Activated gamma-delta T cell treated with Interleukin-2 at 50 U/mL for 16 hours (primary cell): ENCODE results near the gene TRIM6.
A peak's percentile ranks its signal among the peaks of the same experiment; 100 is the strongest.
"Not testable (repeated sequence)": the region's sequence is repeated elsewhere in the genome, so short reads cannot be mapped to it uniquely, and the experiment has no call there.

Experiments
- DNase-seq: peaks from one replicate; pipeline ENCODE4 v3.0.0-alpha.2; 2020

TRIM6 gene, protein sequence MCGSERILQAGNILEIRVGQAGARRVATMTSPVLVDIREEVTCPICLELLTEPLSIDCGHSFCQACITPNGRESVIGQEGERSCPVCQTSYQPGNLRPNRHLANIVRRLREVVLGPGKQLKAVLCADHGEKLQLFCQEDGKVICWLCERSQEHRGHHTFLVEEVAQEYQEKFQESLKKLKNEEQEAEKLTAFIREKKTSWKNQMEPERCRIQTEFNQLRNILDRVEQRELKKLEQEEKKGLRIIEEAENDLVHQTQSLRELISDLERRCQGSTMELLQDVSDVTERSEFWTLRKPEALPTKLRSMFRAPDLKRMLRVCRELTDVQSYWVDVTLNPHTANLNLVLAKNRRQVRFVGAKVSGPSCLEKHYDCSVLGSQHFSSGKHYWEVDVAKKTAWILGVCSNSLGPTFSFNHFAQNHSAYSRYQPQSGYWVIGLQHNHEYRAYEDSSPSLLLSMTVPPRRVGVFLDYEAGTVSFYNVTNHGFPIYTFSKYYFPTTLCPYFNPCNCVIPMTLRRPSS

DNA sequence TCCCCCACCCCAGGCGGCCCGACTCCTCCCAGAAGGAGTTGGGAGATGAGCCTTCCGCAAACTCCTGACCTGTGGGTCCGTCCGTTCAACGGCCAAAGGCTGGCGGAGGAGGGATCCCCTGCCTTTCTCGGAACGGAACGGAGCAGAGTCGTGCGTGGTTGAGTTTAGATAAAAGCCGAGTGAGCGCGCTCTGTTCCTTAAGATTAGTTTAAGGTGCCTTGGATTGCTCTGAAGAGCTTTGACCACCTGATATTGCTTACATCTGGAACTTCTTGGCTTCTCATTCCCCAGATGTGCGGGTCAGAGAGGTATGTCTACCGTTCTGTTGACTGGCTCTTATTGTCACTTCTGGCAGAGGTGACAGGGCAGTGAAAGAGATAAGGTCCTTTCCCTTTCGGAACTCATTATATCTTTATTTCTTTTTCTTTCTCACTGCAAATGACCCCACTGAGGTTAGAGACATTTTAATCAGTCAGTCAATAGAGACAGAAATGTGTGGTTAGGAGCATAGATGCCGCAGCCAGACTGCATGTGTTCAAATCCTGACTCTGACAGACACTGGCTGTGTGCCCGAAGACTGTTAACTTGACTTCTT, at the start of gene TRIM6:
TRIM6 (plus strand) TSS at position 31 of the 595 bp plus-strand sequence; CDS start at position 292, 261 bp downstream.
- no peak for DNase-seq

DNA sequence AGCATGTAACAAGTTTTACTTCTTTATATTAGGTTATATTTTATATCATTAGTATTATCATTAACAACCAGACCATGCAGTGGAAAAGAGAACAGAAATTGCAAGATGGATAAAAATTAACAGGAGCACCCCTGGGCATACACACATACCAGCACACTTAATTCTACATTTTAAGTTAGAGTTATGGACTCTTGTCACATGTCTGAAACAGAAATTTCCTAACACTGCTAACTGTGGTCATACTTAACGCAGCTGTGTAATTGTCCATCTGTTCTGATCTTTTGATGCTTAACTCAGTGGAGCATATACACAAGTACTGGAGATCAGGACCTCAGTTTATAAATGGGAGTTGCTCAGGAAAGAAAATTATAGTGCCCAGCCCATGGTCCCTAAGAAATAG, 48.5 kb upstream of the TRIM6 start:
- DNase-seq = no peak

DNA sequence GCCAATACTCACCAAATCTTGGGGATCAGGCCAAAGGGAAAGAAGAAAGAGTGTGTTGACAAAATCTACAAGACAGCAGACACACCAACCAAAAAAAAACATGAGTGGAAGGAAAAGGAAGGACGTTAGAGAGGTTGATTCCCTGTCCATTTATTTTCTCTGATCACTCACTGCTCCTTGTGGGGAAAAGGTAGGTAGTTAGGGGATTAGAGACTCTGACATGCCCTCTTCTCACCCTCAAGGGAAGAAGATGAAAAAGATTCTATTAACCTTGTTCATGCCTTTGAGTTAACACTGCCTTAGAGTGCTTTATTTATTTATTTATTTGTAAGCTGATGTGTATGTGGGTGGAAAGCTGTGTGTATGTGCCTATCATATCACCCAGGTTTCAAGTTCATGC, 48.0 kb upstream of the TRIM6 start, which contains the start of gene OR52H1:
OR52H1 (minus strand) TSS at position 101 of the 400 bp plus-strand sequence. CDS start 3,035 bp downstream, outside the sequence.
- no peak for DNase-seq

DNA sequence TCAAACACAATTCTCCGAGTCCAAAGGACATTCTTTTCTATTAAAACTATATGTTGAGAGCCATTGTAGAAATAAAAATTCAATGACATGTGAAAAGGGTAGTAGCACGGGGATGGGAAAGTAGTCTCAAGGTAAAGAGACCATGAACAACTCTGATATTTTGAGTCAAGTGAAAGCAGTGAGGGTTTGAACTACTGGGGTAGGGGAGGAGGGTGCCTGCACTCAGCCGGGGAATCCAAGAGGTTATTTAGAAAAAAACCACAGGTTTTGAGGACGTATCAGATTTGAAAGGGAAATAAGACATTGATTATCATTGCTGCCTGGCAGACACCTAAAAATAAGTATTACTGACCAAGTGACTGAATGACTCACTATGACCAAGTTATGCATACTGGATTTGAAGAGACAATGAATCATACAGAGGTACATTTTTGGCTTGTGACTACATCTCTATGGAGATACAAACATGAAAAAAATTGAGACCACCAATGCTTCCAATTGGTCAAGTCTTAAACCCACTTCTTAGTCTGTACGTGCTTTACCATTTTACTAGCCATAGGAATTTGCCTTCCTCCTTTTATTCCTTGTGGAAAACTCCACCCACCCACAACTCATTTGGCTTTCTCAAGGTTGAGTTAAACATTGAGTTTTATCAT, 45.9 kb upstream of the TRIM6 start:
- no peak for DNase-seq

DNA sequence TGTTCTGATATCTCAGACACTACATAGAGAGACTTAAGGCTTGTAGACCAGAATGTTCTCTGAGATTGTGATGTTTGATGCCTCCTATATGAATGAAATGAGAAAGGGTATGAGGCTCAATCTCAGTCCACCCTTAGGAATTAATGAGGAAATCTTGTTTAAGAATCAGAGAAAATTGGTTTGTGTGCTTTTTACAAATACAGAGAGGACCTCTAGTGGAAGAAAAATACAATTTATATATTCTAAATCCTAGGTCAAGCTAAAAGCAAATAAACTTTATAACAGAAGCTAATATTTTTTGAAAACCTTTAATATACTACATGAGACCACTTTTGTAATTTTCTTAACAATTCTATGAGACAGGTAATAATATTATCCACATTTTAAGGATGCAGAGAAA, 43.1 kb upstream of the TRIM6 start:
- DNase-seq = no peak

DNA sequence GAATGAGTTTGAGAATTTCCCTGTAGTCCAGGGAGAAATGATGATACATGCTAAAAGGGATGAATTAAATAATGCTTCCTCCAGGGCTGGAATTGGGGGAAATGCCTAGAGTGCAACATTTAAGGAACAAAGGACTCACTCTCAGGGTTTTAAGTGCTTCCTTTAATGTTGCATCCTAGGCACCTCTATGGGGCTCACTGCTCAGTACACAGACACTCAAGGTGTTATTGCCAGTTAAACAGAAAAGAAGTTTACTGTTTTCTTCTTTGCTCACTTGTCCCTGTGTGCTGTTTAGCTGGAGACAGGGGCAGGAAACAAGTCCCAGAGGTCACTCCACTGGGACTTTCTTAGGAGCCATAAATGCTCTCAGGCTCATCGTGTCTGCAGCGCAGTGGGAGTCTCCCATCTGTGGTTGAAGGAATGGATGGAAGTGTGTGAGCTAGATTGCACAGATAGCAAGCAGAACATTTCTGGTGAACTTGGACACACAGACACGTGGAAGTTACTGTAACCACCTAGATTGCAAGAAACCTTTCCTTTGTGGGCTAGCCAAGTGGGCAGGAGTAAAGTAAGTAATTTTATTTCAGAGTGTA, 39.7 kb upstream of the TRIM6 start:
- no peak for DNase-seq

DNA sequence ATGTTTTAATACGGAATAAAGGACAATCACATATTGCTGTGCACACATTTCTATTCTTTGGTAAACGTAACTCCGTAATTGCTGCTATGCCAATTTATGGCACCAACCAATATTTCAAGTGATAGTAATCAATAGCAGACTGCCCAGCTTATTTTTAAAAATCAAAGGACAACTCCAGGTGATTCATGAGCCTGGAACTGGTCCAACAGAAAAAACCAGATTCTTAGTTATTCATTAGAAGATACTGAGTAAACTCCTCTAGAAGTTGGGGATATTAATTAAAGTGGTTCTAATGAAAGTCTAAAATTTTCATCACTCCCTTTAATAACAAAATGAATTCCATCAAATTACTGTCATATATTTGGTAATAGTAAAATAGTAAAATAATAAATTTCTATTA, 38.7 kb upstream of the TRIM6 start:
- DNase-seq = no peak

DNA sequence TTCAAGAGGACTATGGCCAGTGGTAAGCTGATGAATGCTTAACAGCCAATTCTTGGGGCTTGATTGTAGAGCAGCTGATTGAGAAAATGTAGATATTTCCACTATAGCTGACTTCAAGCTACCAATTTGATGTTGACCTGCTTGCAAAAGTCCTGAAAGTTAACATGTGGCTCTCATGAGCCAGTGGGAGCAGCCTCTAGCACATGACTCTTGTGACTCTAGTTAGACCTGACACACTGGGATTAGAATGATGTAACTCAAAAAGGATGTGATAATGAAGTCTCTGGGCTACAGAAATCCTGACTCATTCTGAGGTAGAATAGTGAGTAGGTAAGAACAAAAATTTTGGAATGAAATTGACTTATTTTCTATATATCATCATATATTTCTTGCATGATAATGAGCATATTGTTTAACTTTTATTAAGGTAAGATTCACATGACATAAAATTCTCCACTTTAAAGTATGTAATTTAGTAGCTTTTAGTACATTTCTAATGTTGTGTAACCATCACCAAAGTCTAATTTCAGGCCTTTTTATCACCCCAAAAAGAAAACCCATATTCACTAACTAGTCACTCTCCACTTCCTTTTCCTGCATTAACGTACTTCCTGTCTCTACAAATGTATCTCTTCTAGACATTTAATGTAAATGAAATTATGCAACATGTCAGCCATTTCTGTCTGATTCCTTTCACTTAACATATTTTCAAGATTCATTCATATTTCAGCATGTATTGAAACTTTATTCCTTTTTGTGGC, 32.0 kb upstream of the TRIM6 start:
- DNase-seq = no peak

DNA sequence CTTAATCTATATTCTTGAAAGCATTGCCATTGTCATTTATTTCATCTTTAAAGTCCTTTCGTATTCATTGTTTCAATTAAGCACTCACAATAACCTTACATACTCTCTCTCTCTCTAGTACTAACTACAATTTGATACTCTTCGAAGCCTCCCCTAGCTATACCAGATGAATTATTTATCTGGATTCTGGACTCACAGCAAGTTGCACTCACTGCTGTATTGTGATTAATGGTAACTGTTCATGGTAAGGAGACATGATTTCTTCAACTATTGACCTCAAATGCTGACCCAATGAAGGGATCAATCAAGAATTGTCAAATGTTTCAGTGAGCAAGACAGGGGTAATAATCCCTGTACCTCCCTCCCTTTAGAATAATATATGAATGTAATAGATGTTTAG, 21.8 kb upstream of the TRIM6 start:
- DNase-seq = no peak

DNA sequence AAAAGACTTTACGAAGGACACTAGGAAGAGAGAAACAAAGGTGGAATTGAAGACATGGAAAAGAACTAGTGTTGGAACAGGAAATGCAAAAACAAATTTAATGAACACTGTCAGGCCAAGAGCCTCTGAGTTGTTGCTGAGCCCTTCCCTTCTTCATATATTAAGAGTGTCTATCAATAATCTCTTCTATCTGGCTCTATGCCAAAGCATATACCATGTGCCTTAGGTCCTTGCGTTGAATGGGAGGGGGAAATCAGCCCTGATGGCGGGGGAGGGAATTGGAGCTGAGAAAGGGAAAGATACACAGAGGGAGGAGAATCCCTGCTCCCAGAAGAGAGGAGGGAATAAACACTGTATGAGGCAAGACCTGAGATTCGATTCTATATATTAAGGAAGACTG, 21.3 kb upstream of the TRIM6 start:
- no peak for DNase-seq

DNA sequence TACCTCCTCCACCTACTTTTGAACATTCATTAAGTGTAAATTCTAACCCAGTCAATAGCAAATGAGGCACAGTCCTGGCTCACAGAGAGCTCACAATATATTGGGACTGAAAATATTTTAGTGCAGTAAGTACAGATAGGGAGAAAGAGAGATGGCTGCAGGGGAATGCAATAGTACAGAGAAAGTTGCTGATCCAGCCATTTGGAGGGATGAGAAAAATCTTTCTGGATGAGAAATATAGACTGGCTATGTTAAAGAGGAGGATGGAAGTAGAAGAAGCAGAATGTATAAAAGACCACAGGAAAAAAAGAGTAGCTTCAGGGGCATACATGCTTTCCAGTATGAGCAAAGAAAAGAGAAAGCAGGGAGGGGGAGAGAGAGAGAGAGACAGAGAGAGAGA, 19.3 kb upstream of the TRIM6 start:
- no peak for DNase-seq

DNA sequence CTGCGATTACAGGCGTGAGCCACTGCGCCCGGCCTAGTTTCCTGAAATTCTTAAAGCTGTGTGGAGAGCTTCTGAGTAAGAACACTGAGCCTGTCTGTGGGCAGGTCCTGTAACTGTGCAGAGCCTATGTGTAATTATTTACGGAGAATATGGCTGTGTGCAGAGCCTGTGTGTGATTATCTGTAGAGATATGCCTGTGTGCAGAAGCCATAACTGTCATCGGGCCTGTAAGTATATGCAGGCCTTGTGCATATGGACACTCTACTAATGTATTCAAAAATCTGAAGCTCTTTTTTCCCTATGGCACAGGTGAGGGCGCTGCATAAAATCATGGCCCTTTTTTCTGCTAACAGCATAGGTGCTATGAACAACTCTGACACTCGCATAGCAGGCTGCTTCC, 15.9 kb upstream of the TRIM6 start, which contains the start of gene OR52B6:
OR52B6 (plus strand) TSS at position 301 of the 400 bp plus-strand sequence; CDS start at position 301, 0 bp downstream.
- no peak for DNase-seq

DNA sequence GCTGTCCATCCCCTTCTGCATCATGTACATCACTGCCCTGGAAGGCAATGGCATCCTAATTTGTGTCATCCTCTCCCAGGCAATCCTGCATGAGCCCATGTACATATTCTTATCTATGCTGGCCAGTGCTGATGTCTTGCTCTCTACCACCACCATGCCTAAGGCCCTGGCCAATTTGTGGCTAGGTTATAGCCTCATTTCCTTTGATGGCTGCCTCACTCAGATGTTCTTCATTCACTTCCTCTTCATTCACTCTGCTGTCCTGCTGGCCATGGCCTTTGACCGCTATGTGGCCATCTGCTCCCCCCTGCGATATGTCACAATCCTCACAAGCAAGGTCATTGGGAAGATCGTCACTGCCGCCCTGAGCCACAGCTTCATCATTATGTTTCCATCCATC, 15.4 kb upstream of the TRIM6 start:
- DNase-seq = no peak

DNA sequence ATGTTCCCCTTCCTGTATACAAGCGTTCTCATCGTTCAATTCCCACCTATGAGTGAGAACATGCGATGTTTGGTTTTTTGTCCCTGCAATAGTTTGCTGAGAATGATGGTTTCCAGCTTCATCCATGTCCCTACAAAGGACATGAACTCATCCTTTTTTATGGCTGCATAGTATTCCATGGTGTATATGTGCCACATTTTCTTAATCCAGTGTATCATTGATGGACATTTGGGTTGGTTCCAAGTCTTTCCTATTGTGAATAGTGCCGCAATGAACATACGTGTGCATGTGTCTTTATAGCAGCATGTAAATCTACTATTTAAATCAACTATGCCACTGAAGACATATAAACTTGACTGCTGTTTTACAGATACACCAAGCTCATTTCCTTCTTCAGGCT, 12.0 kb upstream of the TRIM6 start:
- DNase-seq = not testable (repeated sequence)

DNA sequence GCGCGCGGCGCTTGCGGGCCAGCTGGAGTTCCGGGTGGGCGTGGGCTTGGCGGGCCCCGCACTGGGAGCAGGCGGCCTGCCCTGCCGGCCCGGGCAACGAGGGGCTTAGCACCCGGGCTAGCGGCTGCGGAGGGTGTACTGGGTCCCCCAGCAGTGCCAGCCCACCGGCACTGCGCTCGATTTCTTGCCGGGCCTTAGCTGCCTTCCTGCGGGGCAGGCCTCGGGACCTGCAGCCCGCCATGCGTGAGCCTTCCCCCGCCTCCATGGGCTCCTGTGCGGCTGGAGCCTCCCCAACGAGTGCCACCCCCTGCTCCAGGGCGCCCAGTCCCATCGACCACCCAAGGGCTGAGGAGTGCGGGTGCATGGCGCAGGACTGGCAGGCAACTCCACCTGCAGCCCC, 6.5 kb upstream of the TRIM6 start:
- DNase-seq = not testable (repeated sequence)

DNA sequence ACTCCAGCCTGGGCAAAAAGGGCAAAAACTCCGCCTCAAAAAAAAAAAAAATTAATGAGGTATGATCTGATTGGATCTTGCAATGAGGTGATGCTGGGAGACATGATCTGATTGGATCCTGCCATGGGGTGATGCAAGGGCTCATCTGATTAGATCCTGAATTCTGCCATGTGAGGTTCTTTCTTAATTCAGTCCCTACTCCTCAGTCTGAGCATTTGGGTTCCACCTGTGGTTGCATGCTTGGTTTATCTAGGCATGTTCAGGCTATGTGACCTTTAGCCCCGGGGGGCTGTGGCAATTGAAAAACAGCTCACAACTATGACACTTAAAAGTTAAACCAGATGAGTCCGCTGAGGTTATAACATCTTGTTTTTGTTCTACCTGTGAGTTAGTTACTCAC, 4.8 kb upstream of the TRIM6 start:
- DNase-seq = no peak

DNA sequence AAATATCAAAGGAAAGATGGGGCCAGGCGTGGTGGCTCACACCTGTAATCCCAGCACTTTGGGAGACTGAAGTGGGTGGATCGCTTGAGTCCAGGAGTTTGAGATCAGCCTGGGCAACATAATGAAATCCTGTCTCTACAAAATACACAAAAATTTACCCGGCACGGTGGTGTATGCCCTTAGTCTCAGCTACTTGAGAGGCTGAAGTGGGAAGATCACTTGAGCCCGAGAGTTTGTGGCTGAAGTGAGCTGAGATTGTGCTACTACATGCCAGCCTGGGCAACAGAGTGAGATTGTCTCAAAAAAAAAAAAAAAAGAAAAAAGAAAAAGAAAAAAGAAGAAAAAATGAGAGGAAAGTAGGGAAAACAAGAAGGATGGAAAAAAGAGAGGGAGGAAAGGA, 3.8 kb upstream of the TRIM6 start:
- no peak for DNase-seq

DNA sequence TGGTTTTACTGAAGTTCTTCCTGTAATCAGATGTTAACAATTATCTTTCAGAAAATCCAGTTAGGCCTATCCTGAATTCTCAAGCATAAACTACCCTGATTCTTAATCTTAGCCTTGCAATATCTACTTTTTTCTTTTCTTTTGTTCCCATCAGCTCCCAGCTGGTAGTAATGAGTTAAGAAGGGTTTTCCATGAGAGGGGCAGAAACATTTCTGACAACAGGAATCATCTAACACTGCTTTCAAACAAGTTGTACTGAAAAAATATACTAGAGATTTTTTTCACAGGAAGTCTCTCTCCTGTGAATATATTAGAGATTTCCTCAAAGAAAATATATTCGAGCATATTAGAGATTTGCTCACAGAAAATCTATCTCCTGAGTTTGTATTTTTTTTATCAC, 3.3 kb upstream of the TRIM6 start:
- no peak for DNase-seq

DNA sequence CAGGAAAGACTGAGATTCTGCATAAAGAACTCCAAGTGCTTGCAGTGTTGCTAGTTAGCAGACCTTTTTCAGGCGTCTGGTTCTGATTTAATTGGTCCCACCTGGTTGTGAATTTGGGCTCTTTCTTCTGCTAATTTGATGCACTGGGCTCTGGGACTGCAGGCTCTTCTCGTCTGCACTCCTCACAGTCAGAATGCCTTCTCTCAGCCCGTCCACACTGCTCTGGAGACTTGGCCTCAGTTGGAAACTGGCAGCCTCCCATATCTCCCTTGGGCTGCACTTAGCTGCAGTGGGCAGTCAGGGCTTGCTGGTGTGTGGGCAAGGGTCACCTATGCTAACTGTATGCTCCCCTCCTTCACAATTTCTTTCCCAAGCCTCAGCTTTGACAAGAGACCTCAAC, 1.5 kb downstream of the TRIM6 start:
- DNase-seq = no peak

DNA sequence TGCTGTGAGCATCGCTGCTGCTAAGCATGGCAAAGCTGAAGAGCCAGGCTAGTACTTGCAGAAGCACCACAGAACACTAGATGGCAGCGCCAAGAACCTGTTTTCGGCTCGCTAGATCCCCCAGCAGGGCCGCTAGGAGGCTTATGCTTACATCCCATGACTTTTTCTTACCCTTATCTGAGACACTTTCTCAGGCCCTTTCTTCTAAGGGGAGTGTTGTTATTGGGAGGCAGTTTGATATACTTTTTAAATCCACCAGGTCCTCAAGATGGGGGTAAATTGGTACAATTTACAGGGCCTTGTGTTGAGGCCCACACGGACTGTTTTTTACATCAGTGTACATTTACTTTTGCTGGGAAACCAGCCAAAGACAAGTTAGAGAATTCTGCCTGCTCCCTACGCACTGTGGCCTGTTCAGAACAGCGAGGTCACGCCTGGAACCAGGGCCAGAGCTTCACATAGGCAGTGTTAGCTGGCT, 4.0 kb downstream of the TRIM6 start:
- peak; percentile 48 for DNase-seq

DNA sequence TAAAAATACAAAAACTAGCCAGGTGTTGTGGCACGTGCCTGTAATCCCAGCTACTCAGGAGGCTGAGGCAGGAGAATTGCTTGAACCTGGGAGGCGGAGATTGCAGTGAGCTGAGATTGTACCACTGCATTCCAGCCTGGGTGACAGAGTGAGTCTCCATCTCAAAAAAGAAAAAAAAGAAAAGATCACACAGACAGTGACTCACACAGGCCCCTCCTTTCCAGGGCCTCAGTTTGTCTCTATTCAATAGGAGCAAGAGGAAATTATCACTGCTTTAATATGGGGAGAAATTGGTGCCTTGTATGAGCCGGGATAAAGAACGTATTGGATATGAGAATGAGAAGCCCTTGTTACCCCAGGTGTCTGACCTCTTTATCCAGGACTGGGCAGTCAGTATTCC, 6.4 kb downstream of the TRIM6 start:
- not testable (repeated sequence) for DNase-seq

DNA sequence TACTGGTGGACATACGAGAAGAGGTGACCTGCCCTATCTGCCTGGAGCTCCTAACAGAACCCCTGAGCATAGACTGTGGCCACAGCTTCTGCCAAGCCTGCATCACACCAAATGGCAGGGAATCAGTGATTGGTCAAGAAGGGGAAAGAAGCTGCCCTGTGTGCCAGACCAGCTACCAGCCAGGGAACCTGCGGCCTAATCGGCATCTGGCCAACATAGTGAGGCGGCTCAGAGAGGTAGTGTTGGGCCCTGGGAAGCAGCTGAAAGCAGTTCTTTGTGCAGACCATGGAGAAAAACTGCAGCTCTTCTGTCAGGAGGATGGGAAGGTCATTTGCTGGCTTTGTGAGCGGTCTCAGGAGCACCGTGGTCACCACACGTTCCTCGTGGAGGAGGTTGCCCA, 6.9 kb downstream of the TRIM6 start:
- no peak for DNase-seq
